T-helper 17 cell (primary cell): Measurements from ENCODE around the gene TGFBR1. TPM values are rescaled to one million over a fixed set of nuclear protein-coding genes. Genes with fewer than 3 reads are reported as not detected.

Source experiments
- ATAC-seq: fragments of 150-1000 bp; cut with Tn5 transposase; 2 replicates; pipeline ENCODE4 v1.10.0; 2021; ENCODE audit warnings: mild to moderate bottlenecking, moderate library complexity
- DNase-seq, 3 donors: peaks; one replicate each; pipeline versions ENCODE4 v3.0.0 to v3.0.0-alpha.2; 2020 to 2021
- H3K9me3 ChIP-seq: one replicate; pipeline ENCODE4 v1.7.0; 2013; ENCODE audit warnings: low read length, mild to moderate bottlenecking; ENCODE audit not compliant: control insufficient read depth, poor library complexity, severe bottlenecking
- H3K27ac Mint-ChIP-seq: one replicate; pipeline ENCODE4 v1.8.0; 2022; ENCODE audit warnings: mild to moderate bottlenecking, moderate library complexity, mixed read lengths
- H3K27me3 Mint-ChIP-seq: one replicate; pipeline ENCODE4 v1.8.0; 2022; ENCODE audit warnings: mixed read lengths
- H3K36me3 Mint-ChIP-seq: one replicate; pipeline ENCODE4 v1.8.0; 2022; ENCODE audit warnings: low read depth, mixed read lengths
- H3K4me1 Mint-ChIP-seq: one replicate; pipeline ENCODE4 v1.8.0; 2022; ENCODE audit warnings: mild to moderate bottlenecking, mixed read lengths
- H3K4me3 Mint-ChIP-seq: one replicate; pipeline ENCODE4 v1.8.0; 2022; ENCODE audit warnings: mild to moderate bottlenecking, moderate library complexity, mixed read lengths
- total RNA-seq, 4 donors: library from RNA in 2 of 4; stranded (reverse) in 2 of 4; gene quantifications; one replicate each; pipeline ENCODE4 v1.2.3 and lab custom pipeline; 2022 to 2026

Gene TGFBR1
- total RNA-seq, 2 donors from 2014 or later: 23.5 to 29.1 TPM

DNA sequence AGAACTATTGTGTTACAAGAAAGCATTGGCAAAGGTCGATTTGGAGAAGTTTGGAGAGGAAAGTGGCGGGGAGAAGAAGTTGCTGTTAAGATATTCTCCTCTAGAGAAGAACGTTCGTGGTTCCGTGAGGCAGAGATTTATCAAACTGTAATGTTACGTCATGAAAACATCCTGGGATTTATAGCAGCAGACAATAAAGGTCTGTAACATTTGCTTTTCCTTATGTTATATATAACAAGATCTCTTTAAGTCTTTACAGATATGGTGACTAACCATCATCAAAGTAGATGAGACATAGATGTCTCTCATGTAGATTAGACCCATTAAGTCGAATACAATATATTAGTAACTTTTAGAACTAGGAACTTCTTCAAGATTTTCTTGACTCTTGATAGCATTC, 33.0 kb downstream of the TGFBR1 start:
- no peaks in the 10 kb centered on the region for H3K9me3 ChIP-seq
- ATAC-seq (no peak), DNase-seq (no peak)
- H3K4me3 Mint-ChIP-seq: no peak overlapping the region
- H3K27me3 Mint-ChIP-seq: no peaks in the 10 kb centered on the region
- peaks cover 24% of the 10 kb centered on the region for H3K4me1 Mint-ChIP-seq
- H3K36me3 Mint-ChIP-seq: peaks cover 10% of the 10 kb centered on the region
- no peak overlapping the region for H3K27ac Mint-ChIP-seq

- no peak for DNase-seq
- no peaks in the 10 kb centered on the region for H3K9me3 ChIP-seq
- Mint-ChIP-seq H3K27ac (peak overlapping the region; percentile 21), H3K4me3 (no peak overlapping the region), H3K27me3 (no peaks in the 10 kb centered on the region), H3K36me3 (peaks cover 10% of the 10 kb centered on the region), H3K4me1 (peaks cover 24% of the 10 kb centered on the region)
- no peak for ATAC-seq
Measured at GRCh38 chr9:99138424-99139284, 33.7 kb downstream of the TGFBR1 start.

- H3K27me3 Mint-ChIP-seq: no peaks in the 10 kb centered on the region
- no peak for ATAC-seq
- H3K4me1 Mint-ChIP-seq: peaks cover 20% of the 10 kb centered on the region
- peaks cover 13% of the 10 kb centered on the region for H3K36me3 Mint-ChIP-seq
- H3K27ac Mint-ChIP-seq: peak overlapping the region; percentile 75
- H3K4me3 Mint-ChIP-seq: no peak overlapping the region
- no peak for DNase-seq
- no peaks in the 10 kb centered on the region for H3K9me3 ChIP-seq
Measured at GRCh38 chr9:99139868-99140267, 35.0 kb downstream of the TGFBR1 start.

- Mint-ChIP-seq H3K27me3 (no peaks in the 10 kb centered on the region), H3K4me1 (peaks cover 16% of the 10 kb centered on the region)
Measured at GRCh38 chr9:99140685-99141314, 35.9 kb downstream of the TGFBR1 start.

GRCh38 chr9:99141849-99142248, 36.9 kb downstream of the TGFBR1 start:
- Mint-ChIP-seq H3K36me3 (peaks cover 16% of the 10 kb centered on the region), H3K27ac (peak overlapping the region; percentile 82), H3K4me1 (peaks cover 16% of the 10 kb centered on the region), H3K27me3 (no peaks in the 10 kb centered on the region), H3K4me3 (no peak overlapping the region)
- H3K9me3 ChIP-seq: no peaks in the 10 kb centered on the region
- DNase-seq (no peak), ATAC-seq (no peak)

More at GRCh38 chr9:99140685-99141314, 35.9 kb downstream of the TGFBR1 start:
- H3K9me3 ChIP-seq: no peaks in the 10 kb centered on the region
- Mint-ChIP-seq H3K4me3 (no peak overlapping the region), H3K36me3 (peaks cover 16% of the 10 kb centered on the region), H3K27ac (peak overlapping the region; percentile 75)
- peak in 1 of 3 donors; percentile 22 for DNase-seq
- peak; percentile 75 for ATAC-seq

DNA sequence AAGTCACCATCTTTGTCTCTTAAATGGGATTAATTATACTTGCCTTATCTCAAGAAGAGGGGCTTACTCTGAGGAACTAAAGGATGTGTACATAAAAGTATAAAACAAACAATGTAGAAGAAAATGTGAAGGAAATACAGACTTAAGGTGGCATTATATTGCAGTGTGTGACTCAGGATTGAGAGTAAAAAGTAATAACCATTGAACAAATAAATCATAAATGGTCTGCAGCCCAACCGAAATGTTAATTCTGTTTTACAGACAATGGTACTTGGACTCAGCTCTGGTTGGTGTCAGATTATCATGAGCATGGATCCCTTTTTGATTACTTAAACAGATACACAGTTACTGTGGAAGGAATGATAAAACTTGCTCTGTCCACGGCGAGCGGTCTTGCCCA, 37.4 kb downstream of the TGFBR1 start:
- peaks cover 17% of the 10 kb centered on the region for H3K4me1 Mint-ChIP-seq
- ATAC-seq (no peak), DNase-seq (no peak)
- H3K27me3 Mint-ChIP-seq: no peaks in the 10 kb centered on the region
- peaks cover 17% of the 10 kb centered on the region for H3K36me3 Mint-ChIP-seq
- H3K27ac Mint-ChIP-seq: peak overlapping the region; percentile 82
- no peak overlapping the region for H3K4me3 Mint-ChIP-seq
- H3K9me3 ChIP-seq: no peaks in the 10 kb centered on the region

- Mint-ChIP-seq H3K36me3 (peaks cover 16% of the 10 kb centered on the region), H3K27me3 (no peaks in the 10 kb centered on the region), H3K4me3 (no peak overlapping the region), H3K27ac (no peak overlapping the region), H3K4me1 (peaks cover 12% of the 10 kb centered on the region)
- DNase-seq (no peak), ATAC-seq (no peak)
- no peaks in the 10 kb centered on the region for H3K9me3 ChIP-seq
Measured at GRCh38 chr9:99143655-99144054, 38.7 kb downstream of the TGFBR1 start.

DNA sequence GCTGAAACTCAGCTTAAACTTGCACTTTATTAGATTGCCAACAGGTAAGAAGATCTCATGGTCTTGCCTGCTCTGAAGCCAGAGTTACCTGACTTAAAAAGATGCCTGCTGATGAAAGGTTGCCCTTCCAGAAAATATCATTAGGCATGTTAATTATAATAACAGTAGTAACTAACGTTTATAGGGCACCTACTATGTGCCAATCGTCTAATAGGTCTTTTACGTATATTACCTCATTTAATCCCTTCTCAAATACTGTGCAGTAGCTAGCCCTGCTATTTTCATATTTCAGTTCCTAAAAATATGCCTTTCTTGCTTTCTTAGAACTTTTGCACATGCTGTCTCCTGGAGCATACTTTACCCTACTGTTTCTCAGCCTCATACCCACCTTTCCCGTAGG, 40.1 kb downstream of the TGFBR1 start:
- Mint-ChIP-seq H3K27ac (no peak overlapping the region), H3K4me1 (peaks cover 12% of the 10 kb centered on the region), H3K27me3 (no peaks in the 10 kb centered on the region), H3K36me3 (peaks cover 16% of the 10 kb centered on the region), H3K4me3 (no peak overlapping the region)
- no peaks in the 10 kb centered on the region for H3K9me3 ChIP-seq
- no peak for ATAC-seq
- no peak for DNase-seq

DNA sequence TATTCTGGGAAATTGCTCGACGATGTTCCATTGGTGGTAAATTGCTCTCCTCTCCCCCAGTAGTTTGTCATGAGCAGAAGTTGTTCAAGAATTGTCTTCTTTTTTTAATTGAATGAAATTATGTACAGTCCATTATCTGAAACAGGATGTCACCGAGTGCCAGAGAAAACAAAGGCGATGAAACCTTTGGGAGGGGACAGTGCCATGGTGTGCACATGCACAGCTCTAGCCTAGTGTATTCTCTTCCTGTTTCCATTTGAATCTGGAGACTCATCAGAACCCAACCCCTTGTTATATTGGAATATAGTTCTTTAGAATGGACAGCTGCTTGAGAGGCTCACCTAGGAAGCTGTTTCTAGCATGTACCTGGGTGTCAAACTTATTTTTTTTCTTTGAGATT, 41.7 kb downstream of the TGFBR1 start:
- H3K36me3 Mint-ChIP-seq: peaks cover 13% of the 10 kb centered on the region
- H3K4me3 Mint-ChIP-seq: no peak overlapping the region
- no peak overlapping the region for H3K27ac Mint-ChIP-seq
- no peaks in the 10 kb centered on the region for H3K27me3 Mint-ChIP-seq
- H3K4me1 Mint-ChIP-seq: peaks cover 6% of the 10 kb centered on the region
- DNase-seq: no peak
- H3K9me3 ChIP-seq: no peaks in the 10 kb centered on the region
- ATAC-seq: no peak

- no peaks in the 10 kb centered on the region for H3K9me3 ChIP-seq
- H3K27ac Mint-ChIP-seq: no peak overlapping the region
- ATAC-seq: no peak
- H3K4me1 Mint-ChIP-seq: peaks cover 6% of the 10 kb centered on the region
- no peak overlapping the region for H3K4me3 Mint-ChIP-seq
- DNase-seq: no peak
- no peaks in the 10 kb centered on the region for H3K27me3 Mint-ChIP-seq
- peaks cover 9% of the 10 kb centered on the region for H3K36me3 Mint-ChIP-seq
Measured at GRCh38 chr9:99147177-99147576, 42.3 kb downstream of the TGFBR1 start.

- H3K9me3 ChIP-seq: no peaks in the 10 kb centered on the region
- ATAC-seq (peak; percentile 47), DNase-seq (no peak)
- Mint-ChIP-seq H3K4me3 (no peak overlapping the region), H3K36me3 (peaks cover 3% of the 10 kb centered on the region), H3K27ac (peak overlapping the region; percentile 53), H3K4me1 (peaks cover 10% of the 10 kb centered on the region), H3K27me3 (no peaks in the 10 kb centered on the region)
Measured at GRCh38 chr9:99150451-99151171, 45.7 kb downstream of the TGFBR1 start.

- H3K4me3 Mint-ChIP-seq: no peak overlapping the region
- no peaks in the 10 kb centered on the region for H3K27me3 Mint-ChIP-seq
- no peak overlapping the region for H3K27ac Mint-ChIP-seq
- DNase-seq: no peak
- no peaks in the 10 kb centered on the region for H3K9me3 ChIP-seq
- H3K36me3 Mint-ChIP-seq: no peaks in the 10 kb centered on the region
- ATAC-seq: no peak
- H3K4me1 Mint-ChIP-seq: peaks cover 9% of the 10 kb centered on the region
Measured at GRCh38 chr9:99154356-99154755, 49.4 kb downstream of the TGFBR1 start.

- H3K27me3 Mint-ChIP-seq: no peaks in the 10 kb centered on the region
- H3K9me3 ChIP-seq: no peaks in the 10 kb centered on the region
- no peak for ATAC-seq
- no peak overlapping the region for H3K27ac Mint-ChIP-seq
- no peak for DNase-seq
- H3K36me3 Mint-ChIP-seq: no peaks in the 10 kb centered on the region
- H3K4me1 Mint-ChIP-seq: peaks cover 9% of the 10 kb centered on the region
- H3K4me3 Mint-ChIP-seq: no peak overlapping the region
Measured at GRCh38 chr9:99155736-99156135, 50.8 kb downstream of the TGFBR1 start.
